ENCODE results near the gene RPTOR.

GRCh38 chr17:80983545-80983944 is 438.9 kb downstream of the RPTOR start:
- TF ChIP-seq SPI1 (IDR thresholded peaks at IDR 0.05; ENCODE audit: low read depth, low read length): no peak
- no peak for TF ChIP-seq POLR2A (IDR thresholded peaks at IDR 0.05; ENCODE audit: low read depth, low read length)

All from GM12891 (cell line).